ENCODE data around the gene VCAM1.

The VCAM1 gene

GRCh38 chr1:100724281-100724680 is 4.7 kb downstream of the VCAM1 start:
- no peak for DNase-seq

- no peak for DNase-seq
Observed at GRCh38 chr1:100730130-100730529, 10.6 kb downstream of the VCAM1 start.

DNA sequence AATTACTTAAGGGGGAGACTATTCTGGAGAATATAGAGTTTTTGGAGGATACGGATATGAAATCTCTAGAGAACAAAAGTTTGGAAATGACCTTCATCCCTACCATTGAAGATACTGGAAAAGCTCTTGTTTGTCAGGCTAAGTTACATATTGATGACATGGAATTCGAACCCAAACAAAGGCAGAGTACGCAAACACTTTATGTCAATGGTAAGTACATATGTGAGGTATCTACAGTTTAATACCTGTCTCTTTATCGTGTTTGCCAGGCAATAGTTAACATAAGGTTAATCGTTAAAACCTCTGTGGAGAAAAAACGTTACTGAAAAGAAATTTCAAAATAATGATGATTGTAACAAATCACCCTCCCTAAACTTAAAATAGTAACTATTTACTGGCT is 11.8 kb downstream of the VCAM1 start:
- no peak for DNase-seq

DNA sequence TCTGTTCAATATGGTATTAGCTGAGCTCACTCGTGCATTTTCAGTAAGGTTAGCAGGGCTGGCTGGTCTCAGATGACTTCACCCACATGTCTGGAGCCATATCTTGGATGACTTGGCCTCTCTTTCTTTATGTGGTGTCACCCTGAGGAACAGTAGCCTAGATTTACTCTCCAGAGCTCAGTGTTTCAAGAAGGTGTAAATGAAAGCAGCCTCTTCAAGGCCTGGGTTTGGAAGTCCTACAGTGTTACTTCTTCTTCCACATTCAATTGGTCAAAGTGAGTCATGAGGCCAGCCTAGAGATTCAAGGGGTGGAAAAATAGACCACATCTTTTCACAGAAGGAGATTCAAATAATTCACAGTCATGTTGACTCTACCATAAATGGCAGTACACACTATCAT is 12.2 kb downstream of the VCAM1 start:
- no peak for DNase-seq

DNA sequence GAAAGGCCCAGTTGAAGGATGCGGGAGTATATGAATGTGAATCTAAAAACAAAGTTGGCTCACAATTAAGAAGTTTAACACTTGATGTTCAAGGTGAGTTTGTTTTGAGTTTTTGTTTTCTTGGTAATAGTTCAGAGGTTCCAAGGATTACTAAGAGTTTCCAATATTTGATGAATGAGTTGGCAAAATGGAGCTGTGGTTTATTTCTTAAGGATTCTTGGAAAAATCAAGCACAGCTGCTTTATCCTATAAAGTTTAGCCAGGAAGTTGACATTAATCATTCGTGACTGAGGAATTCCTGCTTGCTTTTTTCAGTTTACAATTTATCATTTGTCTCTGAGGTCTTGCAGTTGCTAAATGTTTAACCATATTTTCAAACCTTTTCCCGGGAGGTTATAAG is 15.1 kb downstream of the VCAM1 start:
- no peak for DNase-seq

DNA sequence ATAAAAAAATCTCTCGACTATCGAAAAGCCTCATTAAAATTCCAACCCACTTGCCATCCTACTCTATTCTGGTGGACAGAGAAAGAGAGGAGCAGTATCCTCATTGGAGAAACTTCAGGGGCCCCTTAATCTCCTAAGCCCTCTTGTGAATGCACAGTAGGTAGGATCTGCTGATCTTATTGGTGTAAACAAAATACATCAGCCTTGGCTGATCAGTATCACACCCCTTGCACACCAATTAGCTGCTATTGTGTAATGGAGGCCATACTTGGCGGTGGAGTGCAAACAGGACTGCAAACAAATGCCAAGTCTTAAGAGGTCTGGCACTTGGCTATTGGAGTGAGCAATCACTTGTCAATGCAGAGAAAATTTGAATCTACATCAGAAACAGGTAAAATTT is 15.7 kb downstream of the VCAM1 start:
- DNase-seq = no peak

GRCh38 chr1:100736324-100736723 is 16.8 kb downstream of the VCAM1 start:
- DNase-seq = no peak

- DNase-seq = no peak
Observed at GRCh38 chr1:100736746-100737145, 17.2 kb downstream of the VCAM1 start.

GRCh38 chr1:100746542-100746932 is 27.0 kb downstream of the VCAM1 start:
- no peak for DNase-seq

DNA sequence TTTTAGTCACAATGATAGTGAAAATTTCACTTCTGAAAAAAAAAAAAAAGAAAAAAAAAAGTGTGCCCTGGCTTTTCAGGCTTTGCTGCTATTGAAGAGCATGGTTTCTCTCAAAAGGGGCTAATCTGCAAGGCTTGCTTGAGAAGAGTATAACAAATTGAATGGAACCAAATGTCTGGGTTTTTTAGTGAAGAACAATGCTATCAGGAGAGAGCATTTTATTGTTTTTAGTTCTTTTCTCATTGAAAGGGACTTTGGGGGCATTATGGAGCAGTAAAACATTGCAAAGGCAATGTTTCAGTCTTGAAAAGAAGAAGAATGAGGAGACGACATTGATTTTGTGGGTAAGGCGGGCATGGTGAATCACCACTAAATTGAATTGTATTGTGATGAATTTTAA is 28.2 kb downstream of the VCAM1 start:
- DNase-seq = no peak

- no peak for DNase-seq
Observed at GRCh38 chr1:100750005-100750885, 30.7 kb downstream of the VCAM1 start.

GRCh38 chr1:100752791-100753190 is 33.2 kb downstream of the VCAM1 start:
- no peak for DNase-seq

- no peak for DNase-seq
Observed at GRCh38 chr1:100757946-100758345, 38.4 kb downstream of the VCAM1 start.

DNA sequence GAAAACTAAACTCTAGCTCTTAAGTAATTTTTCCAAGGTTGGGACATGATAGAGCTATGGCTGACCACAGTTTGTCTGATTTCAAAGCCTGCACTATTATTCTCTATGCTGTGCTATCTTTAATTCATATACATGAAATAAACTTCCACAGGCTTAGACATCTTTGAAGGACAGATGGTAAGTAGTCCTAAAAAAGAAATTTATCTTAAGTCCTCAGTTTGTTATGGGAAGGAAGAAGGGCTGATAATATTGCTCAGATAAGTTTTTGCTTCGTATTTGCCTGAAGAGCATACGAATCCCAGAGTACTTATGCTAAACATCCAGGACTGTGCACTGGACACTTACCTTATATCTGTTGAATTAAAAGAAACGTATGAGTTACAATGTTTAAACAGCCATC is 39.6 kb downstream of the VCAM1 start:
- no peak for DNase-seq

DNA sequence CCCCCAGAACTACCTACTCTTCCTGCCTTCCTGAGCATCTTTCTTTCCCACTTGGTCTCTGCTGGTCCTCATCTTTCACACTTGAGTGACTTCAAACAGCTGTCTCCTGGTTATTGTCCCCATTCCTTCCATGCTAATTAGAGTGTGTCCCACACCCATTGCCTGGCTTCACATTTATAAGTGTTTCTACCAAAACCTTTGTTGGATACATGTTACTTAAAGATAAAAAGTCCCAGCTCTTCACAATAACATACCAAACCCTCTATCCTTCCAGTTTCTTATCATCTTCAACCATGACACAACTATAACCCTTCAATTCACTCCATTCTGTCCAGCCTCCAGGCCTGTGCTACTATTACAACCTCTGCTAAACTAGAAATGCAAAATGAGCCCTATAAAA is 41.0 kb downstream of the VCAM1 start:
- no peak for DNase-seq

DNA sequence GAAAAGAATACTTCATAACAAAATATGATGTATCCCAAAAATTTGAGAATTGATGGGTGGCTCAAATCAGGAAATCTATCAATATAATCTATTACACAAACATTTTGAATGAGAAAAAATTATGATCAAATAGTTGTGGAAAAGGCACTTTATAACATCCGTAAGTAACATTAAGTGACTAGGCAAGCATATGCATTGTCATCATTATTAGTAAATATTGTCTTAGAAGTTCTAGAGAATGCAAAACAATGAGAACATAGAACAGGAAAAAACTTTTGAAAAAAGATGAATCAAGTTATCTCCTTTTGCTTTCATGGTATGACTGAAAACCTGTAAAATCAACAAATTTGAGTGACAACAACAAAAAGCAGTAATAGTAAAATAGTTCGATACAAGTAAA is 42.9 kb downstream of the VCAM1 start:
- no peak for DNase-seq

DNA sequence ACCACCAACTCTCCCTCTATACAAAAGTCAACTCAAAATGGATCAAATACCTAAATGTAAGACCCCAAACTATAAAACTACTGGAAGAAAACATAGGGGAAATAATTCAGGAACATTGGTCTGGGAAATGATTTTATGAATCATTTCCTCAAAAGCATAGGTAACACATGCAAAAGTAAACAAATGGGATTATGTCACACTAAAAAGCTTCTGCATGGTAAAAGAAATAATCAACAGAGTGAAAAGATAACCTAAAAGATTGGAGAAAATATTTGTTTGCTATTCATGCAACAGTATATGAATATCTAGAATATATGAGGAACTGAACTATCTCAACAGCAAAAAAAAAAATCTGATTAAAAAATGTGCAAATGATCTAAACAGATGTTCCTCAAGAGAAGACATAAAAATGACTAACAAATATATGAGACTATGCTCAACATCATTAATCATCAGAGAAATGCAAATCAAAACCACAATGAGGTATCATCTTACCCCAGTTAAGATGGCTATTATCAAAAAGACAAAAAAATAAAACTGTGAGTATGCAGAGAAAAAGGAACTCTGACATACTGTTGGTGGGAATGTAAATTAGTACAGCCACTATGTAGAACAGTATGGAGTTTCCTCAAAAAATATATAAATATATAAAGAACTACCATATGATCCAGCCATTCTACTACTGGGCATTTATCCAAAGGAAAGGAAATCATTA is 47.8 kb downstream of the VCAM1 start:
- no peak for DNase-seq

DNA sequence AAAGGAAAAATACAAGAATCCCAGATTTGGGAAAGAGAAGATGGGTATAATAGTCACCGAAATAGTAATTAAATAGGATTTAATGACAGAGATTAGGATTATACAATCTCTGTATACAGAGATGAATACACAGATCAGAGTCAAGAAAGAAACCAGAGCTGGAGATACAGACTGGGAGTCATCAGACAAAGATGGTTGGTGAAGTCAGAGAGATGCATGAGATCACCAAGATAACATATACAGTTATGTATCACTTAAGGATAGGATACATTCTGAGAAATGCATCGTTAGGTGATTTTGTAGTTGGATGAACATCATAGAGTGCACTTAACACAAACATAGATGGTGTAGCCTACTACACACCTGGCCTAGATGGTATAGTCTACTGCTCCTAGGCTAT is 49.8 kb downstream of the VCAM1 start:
- DNase-seq = no peak

- no peak for DNase-seq
Observed at GRCh38 chr1:100769906-100770646, 50.5 kb downstream of the VCAM1 start.

DNA sequence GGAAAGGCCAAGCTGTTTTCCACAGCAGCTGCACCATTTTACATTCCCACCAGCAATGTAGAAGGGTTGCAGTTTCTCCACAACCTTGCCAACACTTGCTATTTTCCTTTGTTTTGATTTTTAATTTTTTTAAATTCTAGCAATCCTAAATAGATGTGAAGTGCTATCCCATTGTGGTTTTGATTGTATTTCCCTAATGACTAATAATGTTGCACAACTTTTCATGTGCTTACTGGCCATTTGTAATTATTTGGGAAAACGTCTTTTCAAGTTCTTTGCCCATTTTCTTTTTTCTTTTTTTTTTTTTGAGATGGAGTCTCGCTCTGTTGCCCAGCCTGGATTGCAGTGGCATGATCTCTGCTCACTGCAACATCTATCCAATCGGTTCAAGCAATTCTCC is 53.9 kb downstream of the VCAM1 start:
- no peak for DNase-seq

GRCh38 chr1:100774370-100774769 is 54.8 kb downstream of the VCAM1 start:
- no peak for DNase-seq

DNA sequence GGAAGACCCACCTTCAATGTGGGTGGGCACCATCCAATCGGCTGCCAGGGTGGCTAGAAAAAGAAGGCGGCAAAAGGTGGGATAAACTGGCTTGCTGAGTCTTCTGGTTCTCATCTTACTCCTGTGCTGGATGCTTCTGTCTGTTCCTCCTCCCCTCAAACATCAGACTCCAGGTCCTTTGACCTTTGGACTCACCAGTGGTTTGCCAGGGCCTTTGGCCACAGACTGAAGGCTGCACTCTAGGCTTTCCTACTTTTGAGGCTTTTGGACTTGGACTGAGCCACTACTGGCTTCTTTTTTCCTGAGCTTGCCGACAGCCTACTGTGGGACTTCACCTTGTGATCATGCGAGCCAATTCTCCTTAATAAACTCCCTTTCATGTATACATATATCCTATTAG is 55.9 kb downstream of the VCAM1 start:
- DNase-seq = no peak

DNA sequence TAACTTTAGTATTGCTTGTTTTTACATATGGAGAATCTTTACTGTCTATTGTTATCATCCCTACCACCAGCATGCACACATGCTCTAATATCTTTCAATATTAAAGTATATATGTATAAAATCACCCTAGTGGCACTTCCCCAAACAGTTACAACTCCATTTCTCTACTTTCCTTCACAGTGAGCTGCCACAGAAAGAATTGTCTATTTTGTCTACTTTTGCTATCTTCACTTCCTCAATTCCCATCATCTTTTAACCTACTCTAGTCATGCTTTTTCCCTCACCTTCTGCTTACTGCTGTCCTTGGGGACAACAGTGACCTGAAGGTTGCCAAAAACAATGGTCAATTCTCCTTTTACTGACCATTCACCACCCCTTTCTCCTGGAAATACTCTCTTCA is 59.2 kb downstream of the VCAM1 start:
- DNase-seq = no peak

DNA sequence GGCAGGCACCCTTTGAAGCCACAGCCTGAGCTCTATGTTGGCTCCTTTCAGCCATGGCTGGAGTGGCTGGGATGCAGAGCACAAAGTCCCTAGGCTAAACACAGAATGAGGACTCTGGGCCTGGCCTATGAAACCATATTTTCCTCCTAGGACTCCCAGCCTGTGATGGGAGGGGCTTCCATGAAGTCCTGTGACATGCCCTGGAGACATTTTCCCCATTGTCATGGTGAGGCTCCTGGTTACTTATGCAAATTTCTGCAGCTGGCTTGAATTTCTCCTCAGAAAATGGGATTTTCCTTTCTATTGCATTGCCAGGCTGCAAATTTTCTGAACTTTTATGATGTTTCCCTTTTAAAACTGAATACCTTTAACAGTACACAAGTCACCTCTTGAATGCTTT is 61.3 kb downstream of the VCAM1 start:
- no peak for DNase-seq

Data from NK-92 treated with Interleukin-12 subunit alpha and Interleukin-12 subunit beta, amount 100 ng/mL, for 24 hours (cell line).